H1 (cell line): ENCODE results near the gene CNIH3.

Experiments
- CEBPB ChIP-seq: IDR thresholded peaks from 2 replicates; pipeline ENCODE4 v1.6.1; 2012; ENCODE audit warnings: low read depth, low read length
- CTCF ChIP-seq, 3 experiments: IDR thresholded peaks; 1 replicate in 2 of 3; 2 replicates in 1 of 3; pipeline versions ENCODE4 v1.5.1 to v1.6.1; 2011; ENCODE audit warnings: low read length in 3 of 3, mild to moderate bottlenecking in 3 of 3, inconsistent platforms in 2 of 3, low read depth in 1 of 3, moderate library complexity in 1 of 3; ENCODE audit not compliant: insufficient read depth in 1 of 3; ENCODE audit errors: control extremely low read depth in 1 of 3
- EZH2 ChIP-seq: fragments of 200-600 bp; sonication (generic); IDR thresholded peaks from 2 replicates; pipeline ENCODE4 v1.7.1; 2012; ENCODE audit warnings: low read depth, mild to moderate bottlenecking, moderate library complexity, low read length, inconsistent platforms; ENCODE audit not compliant: severe bottlenecking
- GABPA ChIP-seq: IDR thresholded peaks from 2 replicates; pipeline ENCODE4 v1.6.1; 2011; ENCODE audit warnings: mild to moderate bottlenecking, low read length, moderate library complexity, borderline replicate concordance; ENCODE audit not compliant: insufficient read depth
- POLR2A ChIP-seq, 2 experiments: IDR thresholded peaks; 1 replicate in 1 of 2; 2 replicates in 1 of 2; pipeline ENCODE4 v1.6.1; 2011; ENCODE audit warnings: low read depth in 2 of 2, low read length in 2 of 2, mild to moderate bottlenecking in 2 of 2; ENCODE audit errors: control extremely low read depth in 1 of 2
- RAD21 ChIP-seq, 2 experiments: IDR thresholded peaks in 1 of 2; conservative IDR thresholded peaks in 1 of 2; 2 replicates each; pipeline ENCODE4 v1.6.1; 2011; ENCODE audit warnings: low read depth in 2 of 2, low read length in 2 of 2, improper control_type of control experiment in 1 of 2, inconsistent platforms in 1 of 2, mild to moderate bottlenecking in 1 of 2, moderate library complexity in 1 of 2
- SP1 ChIP-seq: IDR thresholded peaks from 2 replicates; pipeline ENCODE4 v1.6.1; 2011; ENCODE audit warnings: low read depth, low read length
- TBP ChIP-seq: IDR thresholded peaks from 2 replicates; pipeline ENCODE4 v1.6.1; 2011; ENCODE audit warnings: low read depth, low read length, improper control_type of control experiment
- ZNF274 ChIP-seq: IDR thresholded peaks from 2 replicates; pipeline ENCODE4 v1.7.0; 2012; ENCODE audit warnings: low read length, borderline replicate concordance; ENCODE audit errors: extremely low read depth

DNA sequence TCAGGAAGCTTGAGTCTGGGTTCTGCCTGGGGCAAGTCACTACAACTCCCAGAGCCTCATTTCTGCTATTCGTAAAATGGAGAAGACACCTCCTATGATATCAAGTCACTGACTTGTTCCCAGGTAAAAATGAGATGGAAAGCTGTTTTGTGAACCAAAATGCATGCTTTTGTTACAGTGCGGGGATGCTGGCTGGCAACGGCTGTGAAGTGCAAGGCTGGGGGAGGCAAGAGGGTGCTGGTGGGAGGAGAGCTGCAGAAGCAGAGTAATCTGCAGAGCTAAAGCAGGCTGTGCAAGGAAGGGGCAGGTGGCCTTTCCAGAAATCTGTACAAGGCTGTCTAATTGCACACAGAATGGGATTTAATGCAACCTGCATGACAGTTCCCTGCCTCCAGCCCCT, 150.9 kb downstream of the CNIH3 start:
- TF ChIP-seq CTCF (IDR thresholded peaks at IDR 0.05; ENCODE audit: control extremely low read depth in 1 of 3, insufficient read depth in 1 of 3, low read depth in 1 of 3, low read length in 3 of 3) (no peak), EZH2 (no peak), RAD21 (IDR thresholded peaks at IDR 0.05 in 1 of 2, conservative IDR thresholded peaks at IDR 0.05 in 1 of 2; ENCODE audit: low read depth in 2 of 2, low read length in 2 of 2) (no peak), SP1 (no peak), ZNF274 (no peak), POLR2A (IDR thresholded peaks at IDR 0.05; ENCODE audit: control extremely low read depth in 1 of 2, low read depth in 2 of 2, low read length in 2 of 2) (no peak), CEBPB (no peak), GABPA (no peak), TBP (no peak)
